Measurements from ENCODE around the gene RELCH.

Gene RELCH

DNA sequence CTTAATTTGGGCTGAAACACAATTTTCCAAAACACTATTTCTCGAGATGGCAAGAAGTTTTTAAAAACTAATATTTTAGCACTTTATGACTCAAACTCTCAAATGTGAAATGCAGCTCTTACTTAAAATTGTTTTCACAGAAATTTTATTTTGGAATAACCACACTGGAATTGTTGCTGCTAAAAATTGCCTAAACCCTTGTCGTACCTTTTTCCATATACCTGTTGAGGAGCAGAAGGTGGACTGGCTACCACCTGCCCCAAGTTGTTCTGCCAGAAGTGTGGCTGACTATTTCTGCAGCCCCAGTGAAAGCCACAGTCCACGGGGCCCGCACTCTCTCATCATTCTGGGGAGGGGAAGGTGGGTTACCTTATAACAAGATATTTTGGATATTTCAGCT, 161.4 kb downstream of the RELCH start:
- H2BK15ac ChIP-seq (ENCODE audit: low read length): no peak overlapping the region
- no peak overlapping the region for H3K18ac ChIP-seq (ENCODE audit: low read length)
- no peaks in the 10 kb centered on the region for H3K79me1 ChIP-seq (ENCODE audit: low read depth, low read length)
- peaks cover 8 to 12% of the 10 kb centered on the region in 2 donors for H3K4me1 ChIP-seq (ENCODE audit: control insufficient read depth in 2 of 2, insufficient read depth in 1 of 2, low read depth in 1 of 2, low read length in 2 of 2)
- H4K8ac ChIP-seq (ENCODE audit: low read depth, low read length): no peak overlapping the region
- H3K9ac ChIP-seq (ENCODE audit: low read depth, low read length, poor library complexity): no peak overlapping the region
- no peak overlapping the region for H4K91ac ChIP-seq (ENCODE audit: low read depth, low read length, poor library complexity)
- peaks cover 0 to 3% (median 0%) of the 10 kb centered on the region in 3 experiments for H3K27me3 ChIP-seq (ENCODE audit: control insufficient read depth in 3 of 3, insufficient read depth in 3 of 3, low read depth in 1 of 3, low read length in 3 of 3)
- no CpG with 5 or more reads among the region's 4 CpGs for WGBS, 2 donors (ENCODE audit: extremely low coverage in 2 of 2, insufficient read length in 2 of 2, insufficient replicate concordance in 1 of 2)
- no peak overlapping the region for H3K4ac ChIP-seq (ENCODE audit: low read length)
- H2BK5ac ChIP-seq (ENCODE audit: low read length): no peak overlapping the region
- no peak overlapping the region for H3K27ac ChIP-seq (replicated peaks; ENCODE audit: low read length)
- H2AK5ac ChIP-seq (ENCODE audit: low read depth, low read length): no peak overlapping the region
- no peak overlapping the region for H2BK120ac ChIP-seq (ENCODE audit: low read depth, low read length)
- no peaks in the 10 kb centered on the region for H3K36me3 ChIP-seq (replicated peaks in 1 of 2; ENCODE audit: control insufficient read depth in 2 of 2, insufficient read depth in 2 of 2, low read length in 2 of 2)
- H2AFZ ChIP-seq (ENCODE audit: low read length): no peak overlapping the region
- no peak overlapping the region for H2BK12ac ChIP-seq (ENCODE audit: low read length)
- no peak for DNase-seq (ENCODE audit: low spot score)
- H3K23ac ChIP-seq (ENCODE audit: low read depth, low read length, poor library complexity): no peak overlapping the region
- H3K14ac ChIP-seq (ENCODE audit: low read length): no peak overlapping the region
- no peak overlapping the region for H3K4me2 ChIP-seq (ENCODE audit: insufficient read depth, low read length, poor library complexity, severe bottlenecking)
- no peak overlapping the region for H3K4me3 ChIP-seq (ENCODE audit: low read length in 2 of 2)
- H3K9me3 ChIP-seq (replicated peaks in 1 of 2; ENCODE audit: control insufficient read depth in 2 of 2, insufficient read depth in 1 of 2, low read depth in 1 of 2, low read length in 2 of 2): no peaks in the 10 kb centered on the region

DNA sequence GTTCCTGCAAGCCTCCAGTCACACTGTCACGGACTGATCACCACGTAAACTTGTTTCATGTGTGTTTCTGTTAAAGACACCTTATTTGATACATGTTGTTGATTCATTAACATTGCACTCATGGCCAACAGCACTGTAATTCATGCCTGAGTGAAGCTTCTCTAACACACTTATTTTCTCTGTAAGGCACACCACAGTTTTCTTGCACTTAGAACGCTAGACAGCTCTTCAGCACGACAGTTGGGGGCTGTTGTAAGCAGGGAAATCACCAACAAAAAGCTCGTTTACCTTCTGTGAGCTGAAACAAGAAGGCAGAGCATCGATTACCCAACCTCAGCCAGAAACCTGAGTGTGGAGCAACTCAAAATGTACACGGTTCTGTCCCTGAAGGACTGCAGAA, 166.1 kb downstream of the RELCH start:
- no peak overlapping the region for H3K4me3 ChIP-seq (ENCODE audit: low read length in 2 of 2)
- H3K9ac ChIP-seq (ENCODE audit: low read depth, low read length, poor library complexity): no peak overlapping the region
- no peak overlapping the region for H2BK5ac ChIP-seq (ENCODE audit: low read length)
- WGBS, 2 donors (ENCODE audit: extremely low coverage in 2 of 2, insufficient read length in 2 of 2, insufficient replicate concordance in 1 of 2): no CpG with 5 or more reads among the region's 7 CpGs
- no peak overlapping the region for H3K14ac ChIP-seq (ENCODE audit: low read length)
- H2BK15ac ChIP-seq (ENCODE audit: low read length): no peak overlapping the region
- no peak overlapping the region for H3K4ac ChIP-seq (ENCODE audit: low read length)
- H2BK120ac ChIP-seq (ENCODE audit: low read depth, low read length): no peak overlapping the region
- H3K23ac ChIP-seq (ENCODE audit: low read depth, low read length, poor library complexity): no peak overlapping the region
- H2AK5ac ChIP-seq (ENCODE audit: low read depth, low read length): no peak overlapping the region
- no peak overlapping the region for H2AFZ ChIP-seq (ENCODE audit: low read length)
- no peak overlapping the region for H2BK12ac ChIP-seq (ENCODE audit: low read length)
- H4K8ac ChIP-seq (ENCODE audit: low read depth, low read length): no peak overlapping the region
- H3K4me2 ChIP-seq (ENCODE audit: insufficient read depth, low read length, poor library complexity, severe bottlenecking): no peak overlapping the region
- no peak for DNase-seq (ENCODE audit: low spot score)
- no peak overlapping the region for H3K27ac ChIP-seq (replicated peaks; ENCODE audit: low read length)
- H3K27me3 ChIP-seq (ENCODE audit: control insufficient read depth in 3 of 3, insufficient read depth in 3 of 3, low read depth in 1 of 3, low read length in 3 of 3): no peaks in the 10 kb centered on the region
- H4K91ac ChIP-seq (ENCODE audit: low read depth, low read length, poor library complexity): no peak overlapping the region
- H3K4me1 ChIP-seq (ENCODE audit: control insufficient read depth in 2 of 2, insufficient read depth in 1 of 2, low read depth in 1 of 2, low read length in 2 of 2): no peaks in the 10 kb centered on the region
- no peak overlapping the region for H3K18ac ChIP-seq (ENCODE audit: low read length)
- no peaks in the 10 kb centered on the region for H3K9me3 ChIP-seq (replicated peaks in 1 of 2; ENCODE audit: control insufficient read depth in 2 of 2, insufficient read depth in 1 of 2, low read depth in 1 of 2, low read length in 2 of 2)
- no peaks in the 10 kb centered on the region for H3K36me3 ChIP-seq (replicated peaks in 1 of 2; ENCODE audit: control insufficient read depth in 2 of 2, insufficient read depth in 2 of 2, low read length in 2 of 2)
- no peaks in the 10 kb centered on the region for H3K79me1 ChIP-seq (ENCODE audit: low read depth, low read length)

DNA sequence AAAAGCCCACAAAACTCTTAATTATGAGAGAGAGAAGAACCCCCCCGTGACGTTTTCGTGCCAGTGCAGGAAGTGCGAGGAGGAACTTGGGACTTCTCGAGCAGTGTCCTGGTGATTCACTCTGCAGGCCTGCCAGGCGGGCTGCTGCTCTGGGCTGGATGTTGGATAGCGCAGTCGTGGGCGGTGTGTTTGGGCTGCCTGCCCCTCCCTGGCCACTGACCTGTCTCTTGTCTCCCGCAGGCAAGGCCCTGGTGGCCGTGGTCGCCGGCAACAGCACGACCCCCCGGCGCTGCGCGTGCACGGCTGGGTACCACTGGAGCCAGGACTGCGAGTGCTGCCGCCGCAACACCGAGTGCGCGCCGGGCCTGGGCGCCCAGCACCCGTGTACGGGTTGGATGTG, 167.1 kb downstream of the RELCH start:
- Histone ChIP-seq H3K18ac (ENCODE audit: low read length) (peak overlapping the region; percentile 89), H2AFZ (ENCODE audit: low read length) (no peak overlapping the region), H3K14ac (ENCODE audit: low read length) (peak overlapping the region; percentile 83), H3K79me1 (ENCODE audit: low read depth, low read length) (no peaks in the 10 kb centered on the region), H3K9ac (ENCODE audit: low read depth, low read length, poor library complexity) (no peak overlapping the region), H3K4me3 (ENCODE audit: low read length in 2 of 2) (no peak overlapping the region), H3K27ac (replicated peaks; ENCODE audit: low read length) (no peak overlapping the region), H3K23ac (ENCODE audit: low read depth, low read length, poor library complexity) (no peak overlapping the region), H4K8ac (ENCODE audit: low read depth, low read length) (peak overlapping the region; percentile 72), H2BK5ac (ENCODE audit: low read length) (no peak overlapping the region), H2BK12ac (ENCODE audit: low read length) (no peak overlapping the region), H3K4ac (ENCODE audit: low read length) (peak overlapping the region; percentile 80), H3K9me3 (replicated peaks in 1 of 2; ENCODE audit: control insufficient read depth in 2 of 2, insufficient read depth in 1 of 2, low read depth in 1 of 2, low read length in 2 of 2) (no peaks in the 10 kb centered on the region), H3K4me1 (ENCODE audit: control insufficient read depth in 2 of 2, insufficient read depth in 1 of 2, low read depth in 1 of 2, low read length in 2 of 2) (no peaks in the 10 kb centered on the region), H2BK15ac (ENCODE audit: low read length) (peak overlapping the region; percentile 32), H3K36me3 (replicated peaks in 1 of 2; ENCODE audit: control insufficient read depth in 2 of 2, insufficient read depth in 2 of 2, low read length in 2 of 2) (no peaks in the 10 kb centered on the region), H2AK5ac (ENCODE audit: low read depth, low read length) (peak overlapping the region; percentile 79), H4K91ac (ENCODE audit: low read depth, low read length, poor library complexity) (peak overlapping the region; percentile 88), H3K4me2 (ENCODE audit: insufficient read depth, low read length, poor library complexity, severe bottlenecking) (no peak overlapping the region), H3K27me3 (ENCODE audit: control insufficient read depth in 3 of 3, insufficient read depth in 3 of 3, low read depth in 1 of 3, low read length in 3 of 3) (no peaks in the 10 kb centered on the region), H2BK120ac (ENCODE audit: low read depth, low read length) (no peak overlapping the region)
- no CpG with 5 or more reads among the region's 29 CpGs for WGBS, 2 donors (ENCODE audit: extremely low coverage in 2 of 2, insufficient read length in 2 of 2, insufficient replicate concordance in 1 of 2)
- DNase-seq (ENCODE audit: low spot score): no peak

DNA sequence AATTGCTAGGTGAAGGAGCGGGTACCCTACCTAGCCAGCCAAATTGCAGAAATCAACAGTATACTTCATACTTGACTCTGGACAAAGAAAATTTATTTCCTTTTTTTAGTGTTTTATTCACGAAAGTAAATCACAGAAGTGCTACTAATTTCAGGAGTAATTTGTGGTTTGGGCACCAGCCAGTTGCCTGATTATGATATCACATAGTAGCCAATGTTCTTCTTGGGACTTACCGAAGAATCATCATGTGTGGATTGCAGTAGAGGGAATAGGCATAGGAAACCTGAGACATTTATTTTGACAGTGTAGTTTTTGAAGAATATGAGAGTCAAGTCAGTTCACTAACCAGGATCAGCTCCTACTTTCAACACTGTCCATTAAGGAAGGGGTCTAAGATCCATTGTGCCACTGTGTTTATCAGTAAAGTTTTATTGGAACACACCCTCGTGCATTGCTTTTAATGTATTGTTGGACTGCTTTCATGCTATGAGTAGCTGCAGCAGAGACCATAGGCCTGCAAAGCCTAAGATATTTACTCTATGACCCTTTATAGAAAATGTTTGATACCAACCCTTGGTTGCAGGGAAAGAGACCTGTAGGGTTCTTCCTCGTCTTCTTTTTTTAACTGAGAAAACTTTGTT, 170.1 kb downstream of the RELCH start:
- no peak overlapping the region for H3K27ac ChIP-seq (replicated peaks; ENCODE audit: low read length)
- no peak overlapping the region for H4K91ac ChIP-seq (ENCODE audit: low read depth, low read length, poor library complexity)
- H2BK120ac ChIP-seq (ENCODE audit: low read depth, low read length): no peak overlapping the region
- no peaks in the 10 kb centered on the region for H3K79me1 ChIP-seq (ENCODE audit: low read depth, low read length)
- no peak overlapping the region for H2AFZ ChIP-seq (ENCODE audit: low read length)
- H3K4me2 ChIP-seq (ENCODE audit: insufficient read depth, low read length, poor library complexity, severe bottlenecking): no peak overlapping the region
- H3K9me3 ChIP-seq (replicated peaks in 1 of 2; ENCODE audit: control insufficient read depth in 2 of 2, insufficient read depth in 1 of 2, low read depth in 1 of 2, low read length in 2 of 2): no peaks in the 10 kb centered on the region
- H3K18ac ChIP-seq (ENCODE audit: low read length): no peak overlapping the region
- no peak overlapping the region for H3K9ac ChIP-seq (ENCODE audit: low read depth, low read length, poor library complexity)
- no CpG with 5 or more reads among the region's 5 CpGs for WGBS, 2 donors (ENCODE audit: extremely low coverage in 2 of 2, insufficient read length in 2 of 2, insufficient replicate concordance in 1 of 2)
- DNase-seq (ENCODE audit: low spot score): no peak
- no peak overlapping the region for H3K4ac ChIP-seq (ENCODE audit: low read length)
- no peaks in the 10 kb centered on the region for H3K4me1 ChIP-seq (ENCODE audit: control insufficient read depth in 2 of 2, insufficient read depth in 1 of 2, low read depth in 1 of 2, low read length in 2 of 2)
- no peak overlapping the region for H2AK5ac ChIP-seq (ENCODE audit: low read depth, low read length)
- H4K8ac ChIP-seq (ENCODE audit: low read depth, low read length): no peak overlapping the region
- H3K23ac ChIP-seq (ENCODE audit: low read depth, low read length, poor library complexity): no peak overlapping the region
- no peaks in the 10 kb centered on the region for H3K36me3 ChIP-seq (replicated peaks in 1 of 2; ENCODE audit: control insufficient read depth in 2 of 2, insufficient read depth in 2 of 2, low read length in 2 of 2)
- no peak overlapping the region for H2BK12ac ChIP-seq (ENCODE audit: low read length)
- no peak overlapping the region for H3K4me3 ChIP-seq (ENCODE audit: low read length in 2 of 2)
- no peak overlapping the region for H2BK5ac ChIP-seq (ENCODE audit: low read length)
- no peaks in the 10 kb centered on the region for H3K27me3 ChIP-seq (ENCODE audit: control insufficient read depth in 3 of 3, insufficient read depth in 3 of 3, low read depth in 1 of 3, low read length in 3 of 3)
- no peak overlapping the region for H2BK15ac ChIP-seq (ENCODE audit: low read length)
- no peak overlapping the region for H3K14ac ChIP-seq (ENCODE audit: low read length)

All from neuronal stem cell (in vitro differentiated cells).